Stimulated activated CD4-positive, alpha-beta T cell treated with anti-CD3 and anti-CD28 coated beads, Interleukin-2, amount 100 ng/mL, for 4 hours (primary cell): ENCODE measurements around the gene UBE2C.

Experiments used
- DNase-seq: peaks from one replicate; pipeline ENCODE4 v3.0.0-alpha.2; 2020; ENCODE audit warnings: low read depth

Gene UBE2C

DNA sequence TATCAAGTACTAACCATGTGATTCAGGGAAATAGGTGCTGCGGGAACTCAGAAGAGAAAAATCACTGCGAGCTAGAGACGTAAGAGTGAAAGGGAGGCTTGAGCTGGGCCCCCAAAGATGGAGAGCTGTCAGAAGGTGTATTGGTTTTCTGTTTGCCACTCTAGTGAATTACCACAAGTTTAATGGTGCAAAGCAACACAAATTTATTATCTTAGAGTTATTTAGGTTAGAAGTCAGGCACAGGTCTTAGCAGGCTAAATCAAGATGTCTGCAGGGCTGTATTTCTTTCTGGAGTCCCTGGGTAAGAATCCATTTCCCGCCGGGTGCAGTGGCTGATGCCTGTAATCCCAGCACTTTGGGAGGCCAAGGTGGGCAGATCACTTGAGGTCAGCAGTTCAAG, 47.5 kb downstream of the UBE2C start:
- DNase-seq = no peak

DNA sequence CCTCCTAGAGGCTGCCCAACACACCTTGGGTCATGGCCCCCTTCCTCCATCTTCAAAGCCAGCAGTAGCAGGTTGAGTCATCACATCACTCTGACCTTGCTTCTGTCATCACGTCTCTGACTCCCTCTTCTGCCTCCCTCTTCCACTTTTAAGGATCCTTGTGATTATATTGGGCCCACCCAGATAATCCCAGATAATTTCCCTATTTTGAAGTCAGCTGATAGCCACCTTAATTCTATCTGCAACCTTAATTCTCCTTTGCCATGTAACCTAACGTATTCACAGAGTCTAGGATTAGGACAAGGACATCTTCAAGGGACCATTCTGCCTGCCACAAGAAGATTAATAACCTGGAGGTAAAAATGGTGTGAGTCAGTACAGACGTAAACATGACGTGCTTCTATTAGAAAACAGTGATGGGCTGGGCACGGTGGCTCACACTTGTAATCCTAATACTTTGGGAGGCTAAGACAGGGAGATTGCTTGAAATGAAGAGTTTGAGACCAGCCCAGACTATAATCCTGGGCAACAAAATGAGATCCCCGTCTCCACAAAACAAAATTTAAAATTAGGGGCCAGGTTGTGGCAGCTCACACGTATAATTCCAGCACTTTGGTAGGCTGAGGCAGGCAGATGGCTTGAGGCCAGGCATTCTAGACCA, 48.2 kb downstream of the UBE2C start:
- DNase-seq = no peak

DNA sequence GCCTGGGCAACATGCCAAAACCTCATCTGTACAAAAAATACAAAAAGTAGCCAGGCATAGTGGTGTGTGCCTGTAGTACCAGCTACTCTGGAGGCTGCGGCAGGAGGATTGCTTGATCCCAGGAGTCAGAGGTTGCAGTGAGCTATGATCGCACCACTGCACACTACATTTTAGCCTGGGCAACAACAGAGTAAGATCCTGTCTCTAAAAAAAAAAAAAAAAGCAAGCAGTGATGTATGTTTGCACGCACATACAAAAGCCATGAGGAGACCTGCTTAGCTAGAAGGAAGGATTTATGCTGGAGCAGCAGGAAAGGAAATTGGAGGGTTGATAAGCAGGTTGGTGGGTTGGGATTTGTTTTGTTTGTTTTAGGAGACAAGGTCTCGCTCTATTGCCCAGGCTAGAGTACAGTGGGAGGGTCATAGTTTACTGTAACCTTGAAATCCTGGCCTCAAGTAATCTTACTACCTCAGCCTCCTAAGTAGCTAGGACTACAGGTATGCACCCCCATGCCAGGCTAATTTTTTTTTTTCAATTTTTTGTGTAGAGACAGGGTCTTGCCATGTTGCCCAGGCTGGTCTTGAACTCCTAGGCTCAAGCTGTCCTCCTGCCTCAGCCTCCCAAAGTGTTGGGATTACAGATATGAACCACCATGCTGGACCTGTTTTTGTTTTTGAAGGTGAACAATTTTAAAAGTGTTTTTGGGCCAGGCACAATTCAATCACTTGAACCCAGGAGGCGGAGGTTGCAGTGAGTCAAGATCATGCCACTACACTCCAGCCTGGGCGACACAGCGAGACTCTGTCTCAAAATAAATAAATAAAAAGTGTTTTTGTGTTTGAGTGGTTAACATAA, 49.0 kb downstream of the UBE2C start:
- DNase-seq = no peak

DNA sequence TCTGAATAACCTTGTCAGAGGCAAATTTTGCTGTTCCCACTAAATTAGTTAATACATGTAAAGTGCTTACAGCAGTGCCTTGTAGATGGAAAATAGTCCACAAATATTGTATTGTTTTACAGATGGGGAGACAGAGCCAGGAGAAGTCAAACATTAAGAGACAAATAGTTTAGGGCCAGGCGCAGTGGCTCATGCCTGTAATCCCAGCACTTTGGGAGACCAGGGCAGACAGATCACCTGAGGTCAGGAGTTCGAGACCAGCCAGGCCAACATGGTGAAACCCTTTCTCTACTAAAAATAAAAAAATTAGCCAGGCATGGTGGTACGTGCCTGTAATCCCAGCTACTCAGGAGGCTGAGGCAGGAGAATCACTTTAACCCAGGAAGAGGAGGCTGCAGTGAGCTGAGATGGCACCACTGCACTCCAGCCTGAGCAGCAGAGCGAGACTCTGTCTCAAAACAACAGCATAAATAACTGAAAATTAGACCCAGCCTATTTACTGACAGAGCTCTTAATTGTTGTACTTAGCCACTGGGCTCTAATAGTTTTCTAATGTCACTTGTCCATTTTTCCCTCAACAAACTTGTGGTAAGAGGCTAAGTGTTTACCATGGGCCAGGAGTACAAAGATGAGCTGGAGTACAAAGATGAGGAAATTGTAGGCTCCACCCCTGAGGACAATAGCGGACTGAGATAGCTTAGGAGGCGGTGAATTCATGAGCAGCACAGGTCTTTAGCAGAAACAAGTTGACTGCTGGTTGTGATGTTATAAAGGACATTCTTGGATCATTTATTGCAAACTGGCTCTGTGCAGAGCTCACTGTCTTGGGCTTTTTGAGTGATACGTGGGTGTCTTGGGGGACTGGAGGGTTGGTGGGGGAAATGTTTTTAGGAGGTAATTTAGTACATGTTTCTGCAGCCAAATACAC, 51.4 kb downstream of the UBE2C start:
- DNase-seq = no peak

DNA sequence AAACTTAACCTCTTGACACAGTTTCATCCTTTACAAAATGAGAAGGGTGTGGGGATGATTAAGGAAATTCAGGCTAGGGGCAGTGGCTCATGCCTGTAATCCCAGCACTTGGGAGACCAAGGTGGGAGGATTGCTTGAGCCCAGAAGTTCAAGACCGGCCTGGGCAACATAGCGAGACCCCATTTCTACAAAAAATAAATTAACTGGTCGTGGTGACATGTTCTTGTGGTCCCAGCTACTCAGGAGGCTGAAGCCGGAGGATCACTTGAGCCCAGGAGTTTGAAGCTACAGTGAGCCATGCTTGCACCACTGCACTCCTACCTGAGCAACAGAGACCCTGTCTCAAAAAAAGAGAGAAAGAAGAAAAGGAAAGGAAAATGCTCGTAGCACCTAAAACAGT, 54.0 kb downstream of the UBE2C start:
- DNase-seq = no peak
